DND-41 (cell line): ENCODE data around the gene KRT83.
"Not testable (repeated sequence)": the region's sequence is repeated elsewhere in the genome, so short reads cannot be mapped to it uniquely, and the experiment has no call there.

Experiments
- EZH2 ChIP-seq: IDR thresholded peaks from 3 replicates; pipeline ENCODE4 v1.6.1; 2012; ENCODE audit warnings: borderline replicate concordance, low read depth, mild to moderate bottlenecking, moderate library complexity, low read length, inconsistent platforms; ENCODE audit not compliant: severe bottlenecking
- TF ChIP-seq, protein P1 (sequence below): IDR thresholded peaks from 2 replicates; pipeline ENCODE4 v1.5.1; 2012; ENCODE audit warnings: borderline replicate concordance, low read length, moderate library complexity, mild to moderate bottlenecking; ENCODE audit not compliant: poor library complexity, severe bottlenecking; ENCODE audit errors: extremely low read depth

DNA sequence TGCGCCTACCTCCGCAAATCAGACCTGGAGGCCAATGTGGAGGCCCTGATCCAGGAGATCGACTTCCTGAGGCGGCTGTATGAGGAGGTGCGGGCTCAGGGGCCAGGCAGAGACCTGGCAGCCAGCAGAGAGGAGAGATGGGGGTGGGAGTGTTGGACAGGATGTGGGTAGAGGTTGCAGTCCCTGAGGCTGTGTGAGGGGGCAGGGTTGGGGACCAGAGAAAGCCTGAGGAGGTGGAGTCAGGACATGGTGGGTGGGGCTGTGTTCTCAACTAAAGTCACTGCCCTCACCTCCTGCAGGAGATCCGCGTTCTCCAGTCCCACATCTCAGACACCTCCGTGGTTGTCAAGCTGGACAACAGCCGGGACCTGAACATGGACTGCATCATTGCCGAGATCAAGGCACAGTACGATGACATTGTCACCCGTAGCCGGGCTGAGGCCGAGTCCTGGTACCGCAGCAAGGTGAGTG lies 16.2 kb downstream of the KRT83 start:
- TF ChIP-seq, protein P1, sequence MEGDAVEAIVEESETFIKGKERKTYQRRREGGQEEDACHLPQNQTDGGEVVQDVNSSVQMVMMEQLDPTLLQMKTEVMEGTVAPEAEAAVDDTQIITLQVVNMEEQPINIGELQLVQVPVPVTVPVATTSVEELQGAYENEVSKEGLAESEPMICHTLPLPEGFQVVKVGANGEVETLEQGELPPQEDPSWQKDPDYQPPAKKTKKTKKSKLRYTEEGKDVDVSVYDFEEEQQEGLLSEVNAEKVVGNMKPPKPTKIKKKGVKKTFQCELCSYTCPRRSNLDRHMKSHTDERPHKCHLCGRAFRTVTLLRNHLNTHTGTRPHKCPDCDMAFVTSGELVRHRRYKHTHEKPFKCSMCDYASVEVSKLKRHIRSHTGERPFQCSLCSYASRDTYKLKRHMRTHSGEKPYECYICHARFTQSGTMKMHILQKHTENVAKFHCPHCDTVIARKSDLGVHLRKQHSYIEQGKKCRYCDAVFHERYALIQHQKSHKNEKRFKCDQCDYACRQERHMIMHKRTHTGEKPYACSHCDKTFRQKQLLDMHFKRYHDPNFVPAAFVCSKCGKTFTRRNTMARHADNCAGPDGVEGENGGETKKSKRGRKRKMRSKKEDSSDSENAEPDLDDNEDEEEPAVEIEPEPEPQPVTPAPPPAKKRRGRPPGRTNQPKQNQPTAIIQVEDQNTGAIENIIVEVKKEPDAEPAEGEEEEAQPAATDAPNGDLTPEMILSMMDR, result not testable (repeated sequence)
- TF ChIP-seq EZH2, result not testable (repeated sequence)
